WTC11 (cell line): ENCODE data around the gene KRTAP19-4. TPM values are rescaled to one million over a fixed set of nuclear protein-coding genes. Genes with fewer than 3 reads are reported as not detected.

ENCODE experiments used
- ATAC-seq: fragments of 200-7000 bp; cut with Tn5 transposase; 2 replicates; pipeline ENCODE4 v1.10.0; 2021; ENCODE audit warnings: mild to moderate bottlenecking, moderate library complexity
- CTCF ChIA-PET: fragments of 300-600 bp; sonication (Branson Sonifier 250); formaldehyde crosslinking; loops from one replicate; lab custom pipeline; 2021; ENCODE audit warnings: antibody characterized with exemption; lab: Charles Lee
- POLR2A ChIA-PET: fragments of 350-600 bp; sonication (Branson Sonifier 250); formaldehyde crosslinking; loops from one replicate; lab custom pipeline; 2021; ENCODE audit warnings: antibody characterized with exemption; lab: Charles Lee
- DNase-seq: peaks from one replicate; pipeline ENCODE4 v3.0.0; 2021; ENCODE audit warnings: low spot score
- H3K27ac Mint-ChIP-seq: 2 replicates; pipeline ENCODE4 v1.8.0; 2021; ENCODE audit warnings: mixed read lengths
- H3K27me3 Mint-ChIP-seq: 2 replicates; pipeline ENCODE4 v1.8.0; 2021; ENCODE audit warnings: low read depth, mild to moderate bottlenecking, moderate library complexity, mixed read lengths
- H3K36me3 Mint-ChIP-seq: 2 replicates; pipeline ENCODE4 v1.8.0; 2021; ENCODE audit warnings: mixed read lengths
- H3K4me1 Mint-ChIP-seq: 2 replicates; pipeline ENCODE4 v1.8.0; 2022; ENCODE audit warnings: mixed read lengths
- H3K4me3 Mint-ChIP-seq: 2 replicates; pipeline ENCODE4 v1.8.0; 2021; ENCODE audit warnings: mild to moderate bottlenecking, moderate library complexity, mixed read lengths
- H3K9me3 Mint-ChIP-seq: 2 replicates; pipeline ENCODE4 v1.8.0; 2021; ENCODE audit warnings: mixed read lengths
- ATF1 ChIP-seq: sonication (generic); formaldehyde crosslinking; IDR thresholded peaks from 2 replicates; pipeline ENCODE4 v1.8.1; 2023; ENCODE audit warnings: mild to moderate bottlenecking, moderate library complexity, missing genetic modification reagents
- CREM ChIP-seq: sonication (generic); formaldehyde crosslinking; IDR thresholded peaks from 2 replicates; pipeline ENCODE4 v1.8.1; 2022; ENCODE audit warnings: mild to moderate bottlenecking, missing genetic modification reagents, moderate library complexity
- ESRRA ChIP-seq: sonication (generic); formaldehyde crosslinking; IDR thresholded peaks from 2 replicates; pipeline ENCODE4 v1.8.1; 2022; ENCODE audit warnings: mild to moderate bottlenecking, missing genetic modification reagents, borderline replicate concordance
- FOXJ3 ChIP-seq: sonication (generic); formaldehyde crosslinking; IDR thresholded peaks from 2 replicates; pipeline ENCODE4 v1.9.0; 2021; ENCODE audit warnings: missing genetic modification reagents, mild to moderate bottlenecking, borderline replicate concordance
- FOXP1 ChIP-seq: sonication (generic); formaldehyde crosslinking; IDR thresholded peaks from 2 replicates; pipeline ENCODE4 v1.8.0; 2022; ENCODE audit warnings: missing genetic modification reagents, mild to moderate bottlenecking, moderate library complexity, borderline replicate concordance
- GABPB1 ChIP-seq: sonication (generic); formaldehyde crosslinking; IDR thresholded peaks from 2 replicates; pipeline ENCODE4 v1.8.1; 2023; ENCODE audit warnings: mild to moderate bottlenecking, missing genetic modification reagents
- NFE2L1 ChIP-seq: sonication (generic); formaldehyde crosslinking; IDR thresholded peaks from 2 replicates; pipeline ENCODE4 v1.8.1; 2023; ENCODE audit warnings: missing genetic modification reagents
- NR2C2 ChIP-seq: sonication (generic); formaldehyde crosslinking; IDR thresholded peaks from 2 replicates; pipeline ENCODE4 v1.8.0; 2022; ENCODE audit warnings: mild to moderate bottlenecking, missing genetic modification reagents
- PRRX2 ChIP-seq: fragments of 250-450 bp; sonication (Bioruptor Pico); IDR thresholded peaks from 2 replicates; pipeline ENCODE4 v1.8.0; 2021; ENCODE audit warnings: mild to moderate bottlenecking
- STAT6 ChIP-seq: sonication (generic); formaldehyde crosslinking; conservative IDR thresholded peaks from 2 replicates; pipeline ENCODE4 v1.8.1; 2023; ENCODE audit warnings: mild to moderate bottlenecking, low read depth, missing genetic modification reagents, moderate library complexity
- ZNF263 ChIP-seq: sonication (generic); formaldehyde crosslinking; IDR thresholded peaks from 2 replicates; pipeline ENCODE4 v1.8.1; 2022; ENCODE audit warnings: low read depth, mild to moderate bottlenecking, moderate library complexity, missing genetic modification reagents
- ZNF423 ChIP-seq: fragments of 250-450 bp; sonication (Bioruptor Pico); IDR thresholded peaks from 2 replicates; pipeline ENCODE4 v2.1.2; 2022; ENCODE audit warnings: mild to moderate bottlenecking, moderate library complexity
- ZSCAN18 ChIP-seq: fragments of 250-450 bp; sonication (Bioruptor Pico); IDR thresholded peaks from 2 replicates; pipeline ENCODE4 v2.1.2; 2022; ENCODE audit warnings: mild to moderate bottlenecking, moderate library complexity
- total RNA-seq: library from RNA; stranded (reverse); gene quantifications from 3 replicates; pipeline ENCODE4 v1.2.3, GENCODE V29; 2021
- TF ChIP-seq, protein P1 (sequence below): fragments of 250-450 bp; sonication (Bioruptor Pico); IDR thresholded peaks from 2 replicates; pipeline ENCODE4 v1.8.0; 2021; ENCODE audit warnings: mild to moderate bottlenecking
- TF ChIP-seq, protein P2 (sequence below): fragments of 200-600 bp; IDR thresholded peaks from 2 replicates; pipeline ENCODE4 v1.8.0; 2022; ENCODE audit warnings: antibody characterized with exemption

Gene KRTAP19-4
- total RNA-seq, 1 experiment from 2014 or later: not detected

DNA sequence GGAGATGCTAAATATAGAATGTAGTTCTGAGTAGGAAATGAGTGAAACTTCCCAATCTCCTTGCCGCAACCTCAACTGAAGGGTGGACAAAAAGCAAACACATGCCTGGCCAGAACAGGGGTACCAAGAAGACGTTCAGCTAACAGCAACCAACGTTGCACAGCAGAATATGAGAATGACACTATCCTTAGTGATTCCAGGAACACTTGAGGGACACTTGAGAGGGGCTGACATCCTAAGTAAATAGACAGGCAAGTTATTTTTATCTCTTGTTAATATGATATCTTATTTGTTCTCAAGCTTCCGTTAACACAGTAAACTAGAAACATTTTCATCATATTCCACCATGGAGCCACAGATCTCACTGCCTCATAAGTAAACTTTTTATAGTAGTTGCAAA, 17.7 kb downstream of the KRTAP19-4 start:
- Mint-ChIP-seq H3K4me3 (no peak overlapping the region), H3K36me3 (no peaks in the 10 kb centered on the region), H3K27me3 (no peaks in the 10 kb centered on the region), H3K27ac (no peak overlapping the region)
- TF ChIP-seq ATF1 (CRISPR knock-in tag) (no peak), GABPB1 (CRISPR knock-in tag) (no peak), CREM (CRISPR knock-in tag) (no peak), ZNF423 (CRISPR knock-in tag) (no peak), NFE2L1 (CRISPR knock-in tag) (no peak), FOXJ3 (no peak), ESRRA (CRISPR knock-in tag) (no peak)
- TF ChIP-seq, all 79 proteins: peak for 0
- Mint-ChIP-seq H3K9me3 (no peaks in the 10 kb centered on the region; the same call in 1 of the 2 replicates), H3K4me1 (peaks cover 4% of the 10 kb centered on the region; the same call in 1 of the 2 replicates)
- ChIA-PET POLR2A (no interaction called here), CTCF (no interaction called here)
- ATAC-seq (no peak), DNase-seq (no peak)

DNA sequence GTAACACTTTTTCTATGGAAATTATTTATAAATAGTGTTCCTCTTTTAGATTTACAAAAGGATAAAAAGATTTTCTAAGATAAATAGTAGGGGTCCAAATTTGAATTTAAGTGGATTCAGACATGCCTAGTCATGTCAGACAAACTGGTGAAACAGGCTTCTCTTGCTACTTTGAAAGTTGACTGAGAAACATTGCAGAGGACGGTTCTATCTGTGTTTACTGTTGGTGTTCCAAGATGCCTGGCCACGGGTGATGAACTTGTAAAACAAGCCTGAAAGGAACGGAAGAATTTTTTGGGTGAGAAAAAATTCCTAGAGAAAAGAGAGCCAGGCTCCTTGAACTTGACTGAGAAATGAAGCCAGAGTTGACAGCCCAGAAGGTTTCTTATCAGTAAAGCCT, 19.0 kb downstream of the KRTAP19-4 start:
- Mint-ChIP-seq H3K27me3 (no peaks in the 10 kb centered on the region), H3K9me3 (no peaks in the 10 kb centered on the region; the same call in 1 of the 2 replicates), H3K4me3 (no peak overlapping the region), H3K36me3 (no peaks in the 10 kb centered on the region), H3K4me1 (peaks cover 4% of the 10 kb centered on the region; the same call in 1 of the 2 replicates), H3K27ac (no peak overlapping the region)
- POLR2A ChIA-PET: no interaction called here
- CTCF ChIA-PET: no interaction called here
- no peak for DNase-seq
- TF ChIP-seq PRRX2 (CRISPR knock-in tag) (no peak), ESRRA (CRISPR knock-in tag) (no peak)
- no peak for ATAC-seq

DNA sequence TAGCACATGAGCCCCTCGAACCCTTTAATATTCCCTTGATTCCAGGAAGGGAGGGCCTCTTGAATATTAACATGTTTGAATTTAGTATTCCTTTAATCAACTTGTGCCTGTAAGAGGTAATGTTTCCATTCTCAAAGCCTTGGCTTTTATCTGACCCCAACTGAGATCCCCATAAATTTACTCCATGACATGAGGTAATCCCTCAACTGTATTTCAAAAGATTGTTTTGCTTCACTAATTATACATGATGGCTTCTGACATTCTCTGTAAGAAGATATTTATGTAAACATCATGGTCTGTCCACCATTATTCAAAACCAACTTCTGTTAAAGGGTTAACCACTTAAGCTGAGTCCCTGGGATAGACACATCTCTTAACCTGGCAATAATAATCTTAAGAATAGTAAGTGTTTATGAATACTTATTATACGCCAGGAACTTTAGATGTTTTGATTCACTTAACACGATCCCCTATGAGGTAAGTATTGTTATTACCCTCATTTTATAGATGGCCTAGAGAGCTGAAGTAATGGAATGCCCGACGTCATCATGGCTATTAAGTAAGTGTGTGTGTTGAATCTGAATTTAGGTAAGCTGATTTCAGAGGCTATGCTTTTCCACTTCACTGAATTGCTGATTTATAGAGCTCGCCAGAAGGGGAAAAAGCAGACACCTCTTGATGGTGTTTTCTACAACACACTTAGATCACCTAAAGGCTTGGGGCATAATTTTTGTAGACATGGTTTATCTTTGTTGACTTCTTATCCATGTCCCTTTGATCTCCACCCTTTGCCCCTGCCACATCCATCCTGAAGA, 27.9 kb downstream of the KRTAP19-4 start:
- CTCF ChIA-PET: no interaction called here
- Mint-ChIP-seq H3K9me3 (no peaks in the 10 kb centered on the region), H3K27ac (no peak overlapping the region)
- no peak for ATAC-seq
- TF ChIP-seq ZSCAN18: no peak
- TF ChIP-seq NR2C2 (CRISPR knock-in tag): no peak
- TF ChIP-seq STAT6 (CRISPR knock-in tag): no peak
- TF ChIP-seq, protein P1, sequence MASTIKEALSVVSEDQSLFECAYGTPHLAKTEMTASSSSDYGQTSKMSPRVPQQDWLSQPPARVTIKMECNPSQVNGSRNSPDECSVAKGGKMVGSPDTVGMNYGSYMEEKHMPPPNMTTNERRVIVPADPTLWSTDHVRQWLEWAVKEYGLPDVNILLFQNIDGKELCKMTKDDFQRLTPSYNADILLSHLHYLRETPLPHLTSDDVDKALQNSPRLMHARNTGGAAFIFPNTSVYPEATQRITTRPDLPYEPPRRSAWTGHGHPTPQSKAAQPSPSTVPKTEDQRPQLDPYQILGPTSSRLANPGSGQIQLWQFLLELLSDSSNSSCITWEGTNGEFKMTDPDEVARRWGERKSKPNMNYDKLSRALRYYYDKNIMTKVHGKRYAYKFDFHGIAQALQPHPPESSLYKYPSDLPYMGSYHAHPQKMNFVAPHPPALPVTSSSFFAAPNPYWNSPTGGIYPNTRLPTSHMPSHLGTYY (CRISPR knock-in tag): no peak
- TF ChIP-seq ZNF263: no peak
- TF ChIP-seq, all 79 proteins: peak for 0
- Mint-ChIP-seq H3K4me3 (no peak overlapping the region), H3K36me3 (no peaks in the 10 kb centered on the region), H3K4me1 (no peaks in the 10 kb centered on the region), H3K27me3 (no peaks in the 10 kb centered on the region)
- POLR2A ChIA-PET: no interaction called here
- DNase-seq: no peak

- no peak for TF ChIP-seq FOXP1 (CRISPR knock-in tag)
- TF ChIP-seq, protein P2, sequence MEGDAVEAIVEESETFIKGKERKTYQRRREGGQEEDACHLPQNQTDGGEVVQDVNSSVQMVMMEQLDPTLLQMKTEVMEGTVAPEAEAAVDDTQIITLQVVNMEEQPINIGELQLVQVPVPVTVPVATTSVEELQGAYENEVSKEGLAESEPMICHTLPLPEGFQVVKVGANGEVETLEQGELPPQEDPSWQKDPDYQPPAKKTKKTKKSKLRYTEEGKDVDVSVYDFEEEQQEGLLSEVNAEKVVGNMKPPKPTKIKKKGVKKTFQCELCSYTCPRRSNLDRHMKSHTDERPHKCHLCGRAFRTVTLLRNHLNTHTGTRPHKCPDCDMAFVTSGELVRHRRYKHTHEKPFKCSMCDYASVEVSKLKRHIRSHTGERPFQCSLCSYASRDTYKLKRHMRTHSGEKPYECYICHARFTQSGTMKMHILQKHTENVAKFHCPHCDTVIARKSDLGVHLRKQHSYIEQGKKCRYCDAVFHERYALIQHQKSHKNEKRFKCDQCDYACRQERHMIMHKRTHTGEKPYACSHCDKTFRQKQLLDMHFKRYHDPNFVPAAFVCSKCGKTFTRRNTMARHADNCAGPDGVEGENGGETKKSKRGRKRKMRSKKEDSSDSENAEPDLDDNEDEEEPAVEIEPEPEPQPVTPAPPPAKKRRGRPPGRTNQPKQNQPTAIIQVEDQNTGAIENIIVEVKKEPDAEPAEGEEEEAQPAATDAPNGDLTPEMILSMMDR: peak; percentile 66
- no peak for DNase-seq
- Mint-ChIP-seq H3K27me3 (no peaks in the 10 kb centered on the region), H3K36me3 (no peaks in the 10 kb centered on the region), H3K27ac (no peak overlapping the region), H3K4me1 (no peaks in the 10 kb centered on the region), H3K9me3 (no peaks in the 10 kb centered on the region), H3K4me3 (no peak overlapping the region)
- peak; percentile 38; the same call in 1 of the 2 replicates for ATAC-seq
- ChIA-PET POLR2A (no interaction called here), CTCF (interaction anchor here (0.6 to 1.8 kb wide), 20 partner anchors 8 to 194 kb away, joined by 3 to 19 read pairs (median 4); partner anchors contain the start of genes KRTAP15-1, KRTAP23-1 and KRTAP25-1)
These were observed 33.3 kb downstream of the KRTAP19-4 start for GRCh38 chr21:30463713-30464112.
